Bronchial epithelial cell (primary cell): Measurements from ENCODE around the gene CNTNAP2. TPM values are rescaled to one million over a fixed set of nuclear protein-coding genes. Genes with fewer than 3 reads are reported as not detected.

Source experiments
- DNase-seq: peaks from one replicate; pipeline ENCODE4 v3.0.0-alpha.2; 2010; ENCODE audit warnings: low read depth
- FAIRE-seq: peaks from 2 replicates; lab custom pipeline; 2011; peaks lifted over from hg19 to GRCh38; lab: Jason Lieb, UNC
- H3K27me3 ChIP-seq: 2 replicates; pipeline ENCODE4 v1.5.1; 2011; ENCODE audit warnings: low read length; ENCODE audit not compliant: control insufficient read depth, insufficient read depth
- H3K36me3 ChIP-seq: 2 replicates; pipeline ENCODE4 v1.5.1; 2011; ENCODE audit warnings: low read length; ENCODE audit not compliant: control insufficient read depth, insufficient read depth
- H3K4me3 ChIP-seq: 2 replicates; pipeline ENCODE4 v1.5.1; 2011; ENCODE audit warnings: mild to moderate bottlenecking, low read depth, low read length, control low read depth
- CTCF ChIP-seq: IDR thresholded peaks from 2 replicates; pipeline ENCODE4 v1.5.1; 2011; ENCODE audit warnings: mild to moderate bottlenecking, moderate library complexity, low read length, control low read depth, inconsistent platforms; ENCODE audit not compliant: insufficient read depth, severe bottlenecking
- total RNA-seq: library from RNA; depleted of rRNA; stranded (reverse); fragments of >200 nt; gene quantifications from 2 replicates; pipeline ENCODE4 v1.2.1, GENCODE V29; 2014

CNTNAP2 gene
- total RNA-seq, 1 donor from 2014 or later, result 0.26 TPM

- Histone ChIP-seq H3K4me3 (no peak overlapping the region), H3K27me3 (no peaks in the 10 kb centered on the region), H3K36me3 (no peaks in the 10 kb centered on the region)
- DNase-seq (no peak), FAIRE-seq (no peak)
- TF ChIP-seq CTCF, result no peak
Observed at GRCh38 chr7:146411975-146412374, 295.4 kb downstream of the CNTNAP2 start.

- no peak overlapping the region for H3K4me3 ChIP-seq
- TF ChIP-seq CTCF, result no peak
- no peak for FAIRE-seq
- no peaks in the 10 kb centered on the region for H3K27me3 ChIP-seq
- DNase-seq, result no peak
- no peaks in the 10 kb centered on the region for H3K36me3 ChIP-seq
Observed at GRCh38 chr7:146412781-146413180, 296.2 kb downstream of the CNTNAP2 start.

GRCh38 chr7:146414373-146414772 is 297.8 kb downstream of the CNTNAP2 start:
- TF ChIP-seq CTCF, result no peak
- DNase-seq, result no peak
- FAIRE-seq, result no peak
- H3K27me3 ChIP-seq, result no peaks in the 10 kb centered on the region
- H3K4me3 ChIP-seq, result no peak overlapping the region
- no peaks in the 10 kb centered on the region for H3K36me3 ChIP-seq

GRCh38 chr7:146414937-146415336 is 298.3 kb downstream of the CNTNAP2 start:
- DNase-seq, result no peak
- Histone ChIP-seq H3K27me3 (no peaks in the 10 kb centered on the region), H3K36me3 (no peaks in the 10 kb centered on the region), H3K4me3 (no peak overlapping the region)
- FAIRE-seq, result no peak
- TF ChIP-seq CTCF, result no peak

GRCh38 chr7:146417176-146417575 is 300.6 kb downstream of the CNTNAP2 start:
- TF ChIP-seq CTCF, result no peak
- FAIRE-seq (no peak), DNase-seq (no peak)

GRCh38 chr7:146423446-146423845 is 306.8 kb downstream of the CNTNAP2 start:
- DNase-seq, result no peak
- no peaks in the 10 kb centered on the region for H3K36me3 ChIP-seq

More at GRCh38 chr7:146417176-146417575, 300.6 kb downstream of the CNTNAP2 start:
- H3K36me3 ChIP-seq, result no peaks in the 10 kb centered on the region
- no peaks in the 10 kb centered on the region for H3K27me3 ChIP-seq
- no peak overlapping the region for H3K4me3 ChIP-seq

More at GRCh38 chr7:146423446-146423845, 306.8 kb downstream of the CNTNAP2 start:
- Histone ChIP-seq H3K4me3 (no peak overlapping the region), H3K27me3 (no peaks in the 10 kb centered on the region)
- TF ChIP-seq CTCF, result no peak
- no peak for FAIRE-seq
